HG03175 (cell line): ENCODE measurements around the gene ABL2.

Experiments used
- ATAC-seq: cut with Tn5 transposase; IDR thresholded peaks from one replicate; pipeline ENCODE4 v1.9.1; 2021; ENCODE audit warnings: mild to moderate bottlenecking, moderate library complexity; ENCODE audit not compliant: unreplicated experiment

ABL2 gene

GRCh38 chr1:179058487-179059483 is 170.7 kb downstream of the ABL2 start:
- no peak for ATAC-seq

- no peak for ATAC-seq
These were observed 173.5 kb downstream of the ABL2 start for GRCh38 chr1:179055937-179056336.

GRCh38 chr1:179053486-179053885 is 176.0 kb downstream of the ABL2 start:
- no peak for ATAC-seq

- no peak for ATAC-seq
These were observed 176.7 kb downstream of the ABL2 start for GRCh38 chr1:179052776-179053175.
